Measurements from ENCODE around the gene SESTD1.

DNA sequence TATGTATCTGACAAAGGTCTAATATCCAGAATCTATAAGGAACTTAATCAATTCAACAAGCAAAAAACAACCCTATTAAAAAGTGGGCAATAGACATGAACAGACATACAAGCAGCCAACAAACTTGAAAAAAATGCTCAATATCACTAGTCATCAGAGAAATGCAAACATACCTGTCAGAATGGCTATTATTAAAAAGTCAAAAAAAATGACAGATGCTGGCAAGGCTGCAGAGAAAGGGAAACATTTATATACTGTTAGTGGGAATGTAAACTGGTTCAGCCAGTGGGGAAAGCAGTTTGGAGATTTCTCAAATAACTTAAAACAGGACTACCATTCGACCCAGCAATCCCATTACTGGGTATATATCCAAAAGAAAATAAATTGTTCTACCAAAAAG is 21.6 kb downstream of the SESTD1 start:
- TF ChIP-seq, protein P1, sequence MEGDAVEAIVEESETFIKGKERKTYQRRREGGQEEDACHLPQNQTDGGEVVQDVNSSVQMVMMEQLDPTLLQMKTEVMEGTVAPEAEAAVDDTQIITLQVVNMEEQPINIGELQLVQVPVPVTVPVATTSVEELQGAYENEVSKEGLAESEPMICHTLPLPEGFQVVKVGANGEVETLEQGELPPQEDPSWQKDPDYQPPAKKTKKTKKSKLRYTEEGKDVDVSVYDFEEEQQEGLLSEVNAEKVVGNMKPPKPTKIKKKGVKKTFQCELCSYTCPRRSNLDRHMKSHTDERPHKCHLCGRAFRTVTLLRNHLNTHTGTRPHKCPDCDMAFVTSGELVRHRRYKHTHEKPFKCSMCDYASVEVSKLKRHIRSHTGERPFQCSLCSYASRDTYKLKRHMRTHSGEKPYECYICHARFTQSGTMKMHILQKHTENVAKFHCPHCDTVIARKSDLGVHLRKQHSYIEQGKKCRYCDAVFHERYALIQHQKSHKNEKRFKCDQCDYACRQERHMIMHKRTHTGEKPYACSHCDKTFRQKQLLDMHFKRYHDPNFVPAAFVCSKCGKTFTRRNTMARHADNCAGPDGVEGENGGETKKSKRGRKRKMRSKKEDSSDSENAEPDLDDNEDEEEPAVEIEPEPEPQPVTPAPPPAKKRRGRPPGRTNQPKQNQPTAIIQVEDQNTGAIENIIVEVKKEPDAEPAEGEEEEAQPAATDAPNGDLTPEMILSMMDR (IDR thresholded peaks at IDR 0.05; ENCODE audit: insufficient read depth, low read length) = no peak
- no peak for TF ChIP-seq SPI1 (IDR thresholded peaks at IDR 0.05; ENCODE audit: borderline replicate concordance, low read depth)
- no peak for TF ChIP-seq POLR2AphosphoS5 (IDR thresholded peaks at IDR 0.05; ENCODE audit: low read depth)
- no peak for TF ChIP-seq REST (IDR thresholded peaks at IDR 0.05; ENCODE audit: insufficient replicate concordance, low read depth)
- no peak for TF ChIP-seq GABPA (IDR thresholded peaks at IDR 0.05; ENCODE audit: low read depth)

Data from HL-60 (cell line).